ENCODE results near the gene SDK1. TPM values are rescaled to one million over a fixed set of nuclear protein-coding genes. Genes with fewer than 3 reads are reported as not detected.

SDK1 gene
- total RNA-seq, 1 donor from 2014 or later, result 16.7 TPM

DNA sequence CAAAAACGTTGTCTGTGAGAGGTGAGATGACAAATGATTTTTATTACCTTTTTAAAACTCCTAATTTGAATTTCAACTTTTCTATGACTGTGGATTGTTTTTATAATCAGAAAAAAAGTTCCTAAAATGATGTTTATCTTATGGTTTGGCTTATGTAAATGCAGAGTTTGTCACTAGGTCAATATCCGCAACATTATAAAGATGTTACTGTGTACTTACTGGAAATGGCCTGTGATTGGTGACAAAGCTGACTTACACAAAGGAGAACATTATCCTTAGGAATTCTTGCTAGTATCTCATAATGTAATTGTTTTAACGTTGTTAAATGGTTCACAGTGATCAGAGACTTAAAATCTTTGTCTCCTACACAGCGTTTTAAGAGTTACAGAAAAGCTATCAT lies 79.0 kb downstream of the SDK1 start:
- intact Hi-C loops (cut with DNase I), result no loop called here
- Histone ChIP-seq H3K9me3 (no peaks in the 10 kb centered on the region), H3K36me3 (no peaks in the 10 kb centered on the region), H3K4me1 (no peaks in the 10 kb centered on the region), H3K4me3 (no peak overlapping the region), H3K27me3 (no peaks in the 10 kb centered on the region), H3K27ac (no peak overlapping the region)
- TF ChIP-seq, protein P1, sequence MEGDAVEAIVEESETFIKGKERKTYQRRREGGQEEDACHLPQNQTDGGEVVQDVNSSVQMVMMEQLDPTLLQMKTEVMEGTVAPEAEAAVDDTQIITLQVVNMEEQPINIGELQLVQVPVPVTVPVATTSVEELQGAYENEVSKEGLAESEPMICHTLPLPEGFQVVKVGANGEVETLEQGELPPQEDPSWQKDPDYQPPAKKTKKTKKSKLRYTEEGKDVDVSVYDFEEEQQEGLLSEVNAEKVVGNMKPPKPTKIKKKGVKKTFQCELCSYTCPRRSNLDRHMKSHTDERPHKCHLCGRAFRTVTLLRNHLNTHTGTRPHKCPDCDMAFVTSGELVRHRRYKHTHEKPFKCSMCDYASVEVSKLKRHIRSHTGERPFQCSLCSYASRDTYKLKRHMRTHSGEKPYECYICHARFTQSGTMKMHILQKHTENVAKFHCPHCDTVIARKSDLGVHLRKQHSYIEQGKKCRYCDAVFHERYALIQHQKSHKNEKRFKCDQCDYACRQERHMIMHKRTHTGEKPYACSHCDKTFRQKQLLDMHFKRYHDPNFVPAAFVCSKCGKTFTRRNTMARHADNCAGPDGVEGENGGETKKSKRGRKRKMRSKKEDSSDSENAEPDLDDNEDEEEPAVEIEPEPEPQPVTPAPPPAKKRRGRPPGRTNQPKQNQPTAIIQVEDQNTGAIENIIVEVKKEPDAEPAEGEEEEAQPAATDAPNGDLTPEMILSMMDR (IDR thresholded peaks at IDR 0.05), result no peak
- DNase-seq (ENCODE audit: extremely low spot score in 2 of 2), result no peak

DNA sequence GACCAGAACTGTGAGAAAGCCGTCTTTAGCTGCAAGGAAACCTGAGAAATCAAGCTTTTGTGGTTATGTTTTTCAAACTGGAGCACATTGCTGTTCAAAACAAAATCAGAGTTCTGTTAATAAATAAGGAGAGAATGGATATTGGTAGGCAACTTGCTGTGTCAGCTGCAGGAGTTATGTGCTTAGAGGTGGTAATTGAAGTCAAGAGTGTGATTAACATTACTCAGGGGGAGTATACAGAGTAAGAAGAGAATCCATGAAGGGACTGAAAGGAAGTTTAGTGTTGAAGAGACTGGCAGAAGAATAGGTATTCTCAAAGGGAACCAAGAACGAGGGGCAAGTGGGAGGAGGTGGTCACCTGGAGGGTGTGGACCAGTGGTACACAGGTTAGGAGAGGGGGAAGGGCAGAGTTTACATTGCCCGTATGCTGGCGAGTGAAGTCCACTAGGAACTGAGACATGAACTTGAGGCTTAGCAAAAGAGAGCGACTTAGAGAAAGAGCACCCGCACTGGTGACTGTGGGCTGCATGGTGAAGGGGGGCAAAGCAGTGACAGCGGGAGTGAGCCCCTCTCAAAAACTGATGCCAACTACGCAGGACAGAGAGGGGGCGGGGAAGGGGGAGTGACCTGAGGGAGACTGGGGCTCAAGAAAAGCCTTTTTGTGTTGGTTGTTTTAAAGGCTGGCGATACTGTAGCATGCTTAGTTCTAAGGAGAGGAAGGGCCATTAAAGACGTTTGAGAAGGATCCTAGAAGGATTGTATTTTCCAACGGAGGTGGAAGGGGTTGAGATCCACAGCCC lies 80.0 kb downstream of the SDK1 start:
- no peaks in the 10 kb centered on the region for H3K4me1 ChIP-seq
- no peaks in the 10 kb centered on the region for H3K9me3 ChIP-seq
- intact Hi-C loops (cut with DNase I), result no loop called here
- H3K27me3 ChIP-seq, result no peaks in the 10 kb centered on the region
- no peak for DNase-seq (ENCODE audit: extremely low spot score in 2 of 2)
- no peaks in the 10 kb centered on the region for H3K36me3 ChIP-seq
- H3K27ac ChIP-seq, result no peak overlapping the region
- no peak overlapping the region for H3K4me3 ChIP-seq
- no peak for TF ChIP-seq POLR2A (IDR thresholded peaks at IDR 0.05)
- TF ChIP-seq POLR2AphosphoS5 (IDR thresholded peaks at IDR 0.05; ENCODE audit: insufficient read depth in 1 of 2, low read depth in 1 of 2), result no peak
- TF ChIP-seq, protein P1 (IDR thresholded peaks at IDR 0.05), result no peak

DNA sequence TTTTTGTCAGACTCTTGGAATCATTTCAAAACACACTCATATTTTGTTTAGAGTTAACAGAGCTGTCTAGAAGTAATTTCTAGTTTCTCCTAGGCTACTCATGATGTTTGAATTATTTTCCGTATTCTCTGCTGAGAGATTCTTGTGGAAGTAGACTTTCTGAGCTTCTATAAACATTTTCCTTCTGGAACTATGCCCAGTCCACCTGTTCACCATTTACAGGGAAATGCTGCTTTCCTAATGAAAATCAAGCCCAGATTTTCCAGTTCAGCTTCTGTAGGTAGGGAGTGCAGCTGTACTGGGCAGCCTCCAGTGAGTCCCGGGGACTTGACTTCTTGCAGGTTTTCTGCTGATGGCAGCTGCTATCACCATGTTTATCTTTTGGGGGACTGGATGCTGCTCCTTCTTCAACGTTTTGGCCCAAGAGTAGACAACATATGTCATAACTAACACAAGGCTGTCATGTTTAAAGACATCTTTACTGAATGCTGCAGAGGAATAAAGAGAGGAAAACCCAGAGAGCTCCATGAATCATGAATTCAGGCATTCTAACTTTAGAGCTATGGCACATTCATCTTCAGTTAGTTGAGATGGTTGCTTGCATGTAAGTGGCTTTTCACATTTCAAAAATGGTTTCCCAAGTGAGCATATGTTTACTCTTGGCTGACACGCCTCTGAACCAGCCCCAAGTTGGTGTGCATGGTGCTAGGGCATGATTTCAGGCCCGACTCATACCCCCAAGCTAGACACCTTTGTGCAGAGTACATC lies 85.6 kb downstream of the SDK1 start:
- Histone ChIP-seq H3K4me3 (no peak overlapping the region), H3K4me1 (no peaks in the 10 kb centered on the region), H3K27ac (no peak overlapping the region), H3K36me3 (no peaks in the 10 kb centered on the region), H3K27me3 (no peaks in the 10 kb centered on the region), H3K9me3 (no peaks in the 10 kb centered on the region)
- TF ChIP-seq POLR2AphosphoS5 (IDR thresholded peaks at IDR 0.05; ENCODE audit: insufficient read depth in 1 of 2, low read depth in 1 of 2), result no peak
- TF ChIP-seq, protein P1 (IDR thresholded peaks at IDR 0.05), result no peak
- no peak for TF ChIP-seq POLR2A (IDR thresholded peaks at IDR 0.05)
- intact Hi-C loops (cut with DNase I), result no loop called here
- no peak for DNase-seq (ENCODE audit: extremely low spot score in 2 of 2)

DNA sequence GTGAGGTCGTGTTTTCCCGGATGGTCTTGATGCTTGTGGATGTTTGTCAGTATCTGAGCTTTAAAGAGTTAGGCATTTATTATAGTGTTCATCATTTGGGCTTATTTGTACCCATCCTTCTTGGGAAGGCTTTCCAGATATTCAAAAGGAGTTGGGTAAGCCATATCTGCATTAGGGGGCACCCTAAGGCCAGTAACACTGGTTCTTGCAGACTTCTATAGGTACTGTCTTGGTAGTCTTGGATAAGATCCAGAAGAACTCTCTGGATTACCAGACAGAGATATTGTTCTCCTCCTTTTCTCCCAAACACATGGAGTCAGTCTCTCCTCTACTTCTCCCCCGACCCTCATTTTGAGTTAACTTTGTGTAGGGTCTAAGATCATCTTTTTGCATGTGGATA lies 92.8 kb downstream of the SDK1 start:
- H3K36me3 ChIP-seq, result no peaks in the 10 kb centered on the region
- H3K4me1 ChIP-seq, result no peaks in the 10 kb centered on the region
- no peak for DNase-seq (ENCODE audit: extremely low spot score in 2 of 2)
- H3K9me3 ChIP-seq, result peaks cover 14% of the 10 kb centered on the region
- no peaks in the 10 kb centered on the region for H3K27me3 ChIP-seq
- intact Hi-C loops (cut with DNase I), result no loop called here
- no peak overlapping the region for H3K27ac ChIP-seq
- H3K4me3 ChIP-seq, result no peak overlapping the region
- TF ChIP-seq, protein P1 (IDR thresholded peaks at IDR 0.05), result no peak
- TF ChIP-seq POLR2AphosphoS5 (IDR thresholded peaks at IDR 0.05; ENCODE audit: insufficient read depth in 1 of 2, low read depth in 1 of 2) (no peak), POLR2A (IDR thresholded peaks at IDR 0.05) (no peak)

DNA sequence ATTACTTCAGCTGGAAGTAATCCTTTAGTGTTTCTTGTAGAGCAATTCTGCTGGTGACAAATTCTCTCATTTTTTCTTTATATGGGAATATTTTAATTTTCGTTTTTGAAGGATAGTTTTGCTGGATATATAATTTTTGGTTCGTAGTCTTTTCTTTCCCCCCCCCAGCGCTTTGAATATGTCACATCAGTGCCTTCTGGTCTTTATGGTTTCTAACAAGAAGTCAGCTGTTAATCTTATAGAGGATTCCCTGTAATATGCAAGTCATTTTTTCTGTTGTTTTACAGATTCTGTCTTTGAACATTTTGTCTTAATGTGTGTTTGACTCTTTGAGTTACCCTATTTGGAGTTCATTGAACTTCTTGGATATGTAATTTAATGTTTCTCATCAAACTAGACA lies 96.3 kb downstream of the SDK1 start:
- TF ChIP-seq POLR2AphosphoS5 (IDR thresholded peaks at IDR 0.05; ENCODE audit: insufficient read depth in 1 of 2, low read depth in 1 of 2), result no peak
- no peak for TF ChIP-seq POLR2A (IDR thresholded peaks at IDR 0.05)
- TF ChIP-seq, protein P1 (IDR thresholded peaks at IDR 0.05), result no peak
- no peaks in the 10 kb centered on the region for H3K36me3 ChIP-seq
- H3K4me3 ChIP-seq, result no peak overlapping the region
- no peak for DNase-seq (ENCODE audit: extremely low spot score in 2 of 2)
- H3K27me3 ChIP-seq, result no peaks in the 10 kb centered on the region
- intact Hi-C loops (cut with DNase I), result no loop called here
- H3K27ac ChIP-seq, result no peak overlapping the region
- H3K9me3 ChIP-seq, result peaks cover 14% of the 10 kb centered on the region
- H3K4me1 ChIP-seq, result no peaks in the 10 kb centered on the region

All from vagina (tissue), 2 donors.